NCI-H2196 (cell line): ENCODE measurements around the gene KRT7.

Experiments used
- DNase-seq: peaks from one replicate; lab custom pipeline; 2025; ENCODE audit not compliant: unreplicated experiment; lab: John Stamatoyannopoulos, UW

KRT7 gene

GRCh38 chr12:52232674-52233461 lies at the start of gene KRT7:
Gene KRT7 (plus strand): TSS chr12:52233243. CDS start chr12:52233297, 54 bp downstream.
- DNase-seq, result no peak

- peak; percentile 31 for DNase-seq
Observed at GRCh38 chr12:52183544-52183910, 49.5 kb upstream of the KRT7 start.

- DNase-seq, result no peak
Observed at GRCh38 chr12:52183971-52184370, 49.1 kb upstream of the KRT7 start.

GRCh38 chr12:52184813-52185212 lies 48.2 kb upstream of the KRT7 start:
- no peak for DNase-seq

- no peak for DNase-seq
Observed at GRCh38 chr12:52185400-52185967, 47.6 kb upstream of the KRT7 start.

GRCh38 chr12:52186118-52186840 lies 46.8 kb upstream of the KRT7 start:
- DNase-seq, result peak; percentile 16

- no peak for DNase-seq
Observed at GRCh38 chr12:52187206-52187605, 45.8 kb upstream of the KRT7 start.

GRCh38 chr12:52187640-52188039 lies 45.4 kb upstream of the KRT7 start:
- no peak for DNase-seq

- no peak for DNase-seq
Observed at GRCh38 chr12:52188658-52189057, 44.4 kb upstream of the KRT7 start.

- no peak for DNase-seq
Observed at GRCh38 chr12:52189376-52190174, 43.5 kb upstream of the KRT7 start.

- no peak for DNase-seq
Observed at GRCh38 chr12:52190860-52191729, 41.9 kb upstream of the KRT7 start.

GRCh38 chr12:52191841-52192791 lies 40.9 kb upstream of the KRT7 start, which contains the start of gene KRT80:
Gene KRT80 (minus strand): TSS chr12:52192014. CDS start chr12:52191902, 112 bp downstream.
- DNase-seq, result peak; percentile 98

GRCh38 chr12:52193532-52193931 lies 39.5 kb upstream of the KRT7 start:
- no peak for DNase-seq

GRCh38 chr12:52193991-52194390 lies 39.1 kb upstream of the KRT7 start:
- DNase-seq, result no peak

GRCh38 chr12:52195065-52195730 lies 37.8 kb upstream of the KRT7 start:
- no peak for DNase-seq

- peak; percentile 12 for DNase-seq
Observed at GRCh38 chr12:52197371-52198231, 35.4 kb upstream of the KRT7 start.

GRCh38 chr12:52198454-52199215 lies 34.4 kb upstream of the KRT7 start:
- DNase-seq, result no peak
